Lower leg skin (tissue), 3 donors: ENCODE results near the gene FRG2C.

ENCODE experiments used
- POLR2A ChIP-seq, 2 donors: fragments of 450-650 bp; IDR thresholded peaks; one replicate each; pipeline ENCODE4 v1.6.1; 2016 to 2017; ENCODE audit warnings: antibody characterized with exemption in 2 of 2, mild to moderate bottlenecking in 1 of 2, moderate library complexity in 1 of 2
- TF ChIP-seq, protein P1 (sequence below), 3 donors: fragments of 450-650 bp; IDR thresholded peaks; one replicate each; pipeline ENCODE4 v1.5.1; 2016; ENCODE audit warnings: antibody characterized with exemption in 3 of 3, mild to moderate bottlenecking in 3 of 3, moderate library complexity in 2 of 3

DNA sequence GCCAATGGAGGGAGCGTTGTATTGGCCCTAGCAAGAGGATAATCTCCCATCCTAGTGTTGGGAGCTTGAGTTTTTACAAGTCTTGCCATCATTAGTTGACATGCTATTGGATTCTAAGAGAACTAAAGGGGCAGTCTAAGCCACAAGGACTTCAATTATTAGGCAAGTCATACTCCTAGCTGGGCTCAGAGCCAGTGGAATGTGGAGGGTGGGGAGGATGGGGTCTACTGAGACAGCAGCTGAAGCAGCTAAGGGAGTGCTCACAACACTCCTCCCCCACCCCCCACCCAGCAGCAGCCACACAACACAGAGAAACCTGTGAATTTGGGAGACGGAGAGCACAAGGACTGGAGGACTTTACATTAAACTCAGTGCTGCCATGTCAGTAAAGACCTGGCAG is 27.9 kb downstream of the FRG2C start:
- TF ChIP-seq, protein P1, sequence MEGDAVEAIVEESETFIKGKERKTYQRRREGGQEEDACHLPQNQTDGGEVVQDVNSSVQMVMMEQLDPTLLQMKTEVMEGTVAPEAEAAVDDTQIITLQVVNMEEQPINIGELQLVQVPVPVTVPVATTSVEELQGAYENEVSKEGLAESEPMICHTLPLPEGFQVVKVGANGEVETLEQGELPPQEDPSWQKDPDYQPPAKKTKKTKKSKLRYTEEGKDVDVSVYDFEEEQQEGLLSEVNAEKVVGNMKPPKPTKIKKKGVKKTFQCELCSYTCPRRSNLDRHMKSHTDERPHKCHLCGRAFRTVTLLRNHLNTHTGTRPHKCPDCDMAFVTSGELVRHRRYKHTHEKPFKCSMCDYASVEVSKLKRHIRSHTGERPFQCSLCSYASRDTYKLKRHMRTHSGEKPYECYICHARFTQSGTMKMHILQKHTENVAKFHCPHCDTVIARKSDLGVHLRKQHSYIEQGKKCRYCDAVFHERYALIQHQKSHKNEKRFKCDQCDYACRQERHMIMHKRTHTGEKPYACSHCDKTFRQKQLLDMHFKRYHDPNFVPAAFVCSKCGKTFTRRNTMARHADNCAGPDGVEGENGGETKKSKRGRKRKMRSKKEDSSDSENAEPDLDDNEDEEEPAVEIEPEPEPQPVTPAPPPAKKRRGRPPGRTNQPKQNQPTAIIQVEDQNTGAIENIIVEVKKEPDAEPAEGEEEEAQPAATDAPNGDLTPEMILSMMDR (IDR thresholded peaks at IDR 0.05), result no peak
- TF ChIP-seq POLR2A (IDR thresholded peaks at IDR 0.05), result no peak
